NCI-H1105 (cell line): Measurements from ENCODE around the gene TUBA4B.
A peak's percentile ranks its signal among the peaks of the same experiment; 100 is the strongest.
"Not testable (repeated sequence)": the region's sequence is repeated elsewhere in the genome, so short reads cannot be mapped to it uniquely, and the experiment has no call there.

Experiments used
- DNase-seq: peaks from one replicate; lab custom pipeline; 2025; lab: John Stamatoyannopoulos, UW

The TUBA4B gene

DNA sequence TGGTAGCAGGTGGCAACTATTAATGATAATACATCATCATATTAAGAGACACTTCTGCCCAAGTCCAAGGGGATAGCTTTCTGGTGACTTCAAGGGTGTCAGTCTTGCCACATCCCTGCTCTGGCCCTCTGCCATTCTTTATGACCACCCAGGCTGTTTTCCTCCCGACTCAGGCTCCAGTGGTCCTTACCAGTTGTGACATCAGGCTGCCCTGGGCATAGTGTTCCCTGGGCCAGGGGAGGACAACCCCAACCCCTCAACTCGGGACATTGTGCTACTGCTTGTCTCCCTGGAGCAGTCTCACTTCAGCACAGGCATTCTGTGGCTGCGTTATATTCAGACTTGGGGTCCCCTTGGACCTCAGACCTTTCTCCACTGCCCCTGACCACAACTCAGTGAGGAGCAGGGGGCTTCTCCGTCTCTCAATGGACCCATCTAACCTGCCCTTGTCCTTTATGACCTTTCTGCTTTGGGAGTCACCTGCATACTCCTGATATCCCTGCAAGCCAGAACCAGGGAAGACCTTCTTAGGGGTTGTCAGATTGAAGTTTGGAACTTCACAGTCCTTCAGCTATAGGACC is 39.0 kb downstream of the TUBA4B start:
- no peak for DNase-seq

- DNase-seq = no peak
Measured at GRCh38 chr2:219292616-219293015, 39.6 kb downstream of the TUBA4B start.

DNA sequence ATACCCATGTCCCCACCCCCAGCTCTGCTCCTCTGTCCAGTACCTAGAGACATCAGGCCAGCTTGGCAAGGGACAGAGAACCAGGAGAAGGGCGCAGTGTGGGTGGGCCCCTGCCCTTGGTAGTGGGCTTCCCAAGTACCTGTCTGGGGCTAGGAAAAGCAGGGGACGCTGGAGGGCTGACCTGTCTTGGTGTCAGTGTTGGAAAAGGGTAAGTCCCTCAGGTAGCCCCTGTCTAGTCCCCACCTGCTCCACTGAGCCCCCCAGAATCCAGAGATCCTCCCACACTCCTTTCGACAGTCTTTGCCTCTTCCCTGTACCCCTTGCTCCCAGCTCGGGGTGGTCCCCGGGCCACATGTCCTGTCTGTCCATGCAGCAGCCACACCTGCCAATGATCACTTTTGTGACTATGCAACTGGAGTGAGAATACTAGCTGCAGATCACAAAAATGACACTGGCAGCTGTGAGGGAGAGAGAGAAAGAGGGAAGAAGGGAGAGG is 40.7 kb downstream of the TUBA4B start:
- no peak for DNase-seq

DNA sequence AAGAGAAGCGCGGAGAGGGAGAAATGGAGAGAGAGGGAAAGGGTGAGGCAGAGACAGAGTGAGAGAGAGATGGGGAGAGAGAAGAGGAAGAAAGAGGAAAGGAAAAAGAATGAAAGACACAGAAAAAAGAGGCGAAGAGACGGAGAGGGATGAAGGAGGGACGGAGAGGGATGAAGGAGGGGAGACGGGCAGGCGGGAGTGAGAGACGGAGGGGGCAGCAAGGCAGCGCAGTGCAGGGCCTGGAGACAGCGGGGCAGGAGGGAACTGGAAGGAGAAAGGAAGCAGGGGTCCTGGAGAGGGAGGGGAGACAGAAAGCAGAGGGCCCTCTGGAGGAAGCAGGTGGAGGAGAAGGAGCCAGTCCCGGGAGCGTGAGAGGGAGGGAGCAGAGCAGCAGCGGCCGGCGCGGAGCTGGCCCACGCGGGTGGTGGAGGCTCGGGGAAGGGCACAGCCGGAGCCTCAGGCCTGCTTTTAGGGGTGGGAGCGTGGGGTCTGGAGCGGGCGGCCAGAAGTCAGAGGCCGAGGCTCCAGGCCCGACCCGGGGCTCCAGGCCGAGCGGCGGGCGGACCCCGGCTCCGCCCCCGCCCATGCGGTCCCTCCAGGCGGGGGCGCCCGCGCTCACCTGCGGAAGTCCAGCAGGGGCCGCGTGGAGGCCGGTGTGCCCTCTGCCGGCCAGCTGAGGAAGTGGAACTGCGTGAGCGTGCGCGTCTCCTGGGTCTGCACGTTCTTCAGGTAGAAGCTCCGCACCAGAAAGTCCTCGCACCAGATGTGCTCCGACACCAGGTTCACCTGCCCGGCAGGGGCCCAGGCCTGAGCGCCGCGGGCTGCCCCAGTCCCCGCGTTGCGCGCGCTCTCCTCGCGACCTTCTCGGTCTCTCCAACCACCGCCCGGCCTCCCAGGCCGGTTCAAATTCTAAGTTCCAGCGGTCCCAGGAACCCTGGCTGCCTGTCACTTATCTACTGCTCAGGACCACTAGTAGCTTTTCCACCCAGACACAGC is 41.6 kb downstream of the TUBA4B start:
- no peak for DNase-seq

GRCh38 chr2:219296142-219296541 is 43.1 kb downstream of the TUBA4B start:
- no peak for DNase-seq

GRCh38 chr2:219296631-219297391 is 43.8 kb downstream of the TUBA4B start:
- no peak for DNase-seq

DNA sequence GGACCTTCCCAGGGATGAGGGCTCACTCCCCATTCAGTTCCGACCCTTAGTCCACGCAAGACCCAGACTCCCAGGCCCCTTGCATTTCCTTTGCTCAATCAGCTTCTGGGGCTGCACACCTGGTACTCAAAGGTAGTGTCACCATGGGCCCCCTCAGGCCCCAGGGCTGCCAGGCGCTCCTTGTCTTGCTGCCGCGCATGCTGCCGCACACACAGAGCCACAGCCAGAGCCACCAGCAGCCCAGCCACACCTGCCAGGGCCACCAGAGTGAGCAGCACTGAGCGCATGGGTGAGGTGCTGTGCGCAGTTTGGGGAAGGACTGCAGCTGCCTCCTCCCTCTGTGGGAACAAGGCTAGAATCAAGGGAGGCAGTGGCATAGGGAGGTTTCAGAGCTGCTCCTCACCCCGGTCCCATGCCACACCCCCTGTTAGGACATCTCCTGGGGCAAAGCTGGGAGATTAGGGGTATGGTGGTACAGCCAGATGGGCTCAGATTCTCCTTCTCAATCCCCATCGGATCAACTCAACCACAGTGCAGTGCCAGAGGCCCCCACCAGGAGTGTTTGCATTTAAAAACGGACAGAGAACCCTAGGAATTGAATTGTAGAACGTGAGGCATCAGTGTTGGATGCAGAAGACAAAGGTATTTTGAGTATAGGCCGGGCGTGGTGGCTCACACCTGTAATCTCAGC is 44.9 kb downstream of the TUBA4B start:
- no peak for DNase-seq

GRCh38 chr2:219298759-219299371 is 45.8 kb downstream of the TUBA4B start:
- DNase-seq = peak; percentile 36

DNA sequence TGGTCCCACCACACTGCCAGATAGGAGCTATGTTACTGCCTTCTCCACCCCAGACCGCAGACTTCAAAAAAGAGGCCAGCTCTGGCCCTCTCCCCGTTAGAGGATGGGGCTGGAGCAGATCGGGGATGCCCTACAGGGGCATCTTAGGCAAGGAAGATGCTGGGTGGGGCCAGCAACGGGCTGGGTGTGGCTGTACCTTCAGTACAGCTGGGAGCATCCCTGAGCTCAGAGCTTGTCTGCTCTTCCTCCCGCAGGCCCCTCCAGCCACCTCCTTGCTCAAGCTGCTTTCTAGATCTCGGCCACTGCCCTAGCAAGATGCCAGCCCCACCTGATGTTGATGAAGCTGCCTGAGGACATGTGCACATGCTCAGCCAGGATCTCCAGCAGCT is 46.3 kb downstream of the TUBA4B start:
- no peak for DNase-seq

DNA sequence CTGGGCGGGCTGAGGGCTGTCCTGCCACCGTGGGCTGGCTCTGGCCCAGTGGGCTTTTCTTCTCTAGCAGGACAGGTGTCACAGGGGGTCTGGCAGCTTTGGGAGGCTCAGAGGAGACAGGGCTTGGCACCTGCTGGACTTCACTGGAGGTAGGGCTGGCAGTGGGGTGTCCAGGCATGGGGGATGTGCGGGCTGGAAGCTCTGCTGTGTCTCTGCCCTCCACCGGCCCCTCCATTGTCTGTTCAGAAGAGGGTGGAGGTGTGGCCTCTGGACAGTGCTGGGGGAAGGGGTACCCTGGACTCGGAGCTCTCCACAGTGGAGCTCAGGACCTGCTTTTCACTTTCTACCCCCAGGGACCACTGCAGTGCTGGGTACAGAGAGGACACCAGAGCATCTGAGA is 47.0 kb downstream of the TUBA4B start:
- no peak for DNase-seq

DNA sequence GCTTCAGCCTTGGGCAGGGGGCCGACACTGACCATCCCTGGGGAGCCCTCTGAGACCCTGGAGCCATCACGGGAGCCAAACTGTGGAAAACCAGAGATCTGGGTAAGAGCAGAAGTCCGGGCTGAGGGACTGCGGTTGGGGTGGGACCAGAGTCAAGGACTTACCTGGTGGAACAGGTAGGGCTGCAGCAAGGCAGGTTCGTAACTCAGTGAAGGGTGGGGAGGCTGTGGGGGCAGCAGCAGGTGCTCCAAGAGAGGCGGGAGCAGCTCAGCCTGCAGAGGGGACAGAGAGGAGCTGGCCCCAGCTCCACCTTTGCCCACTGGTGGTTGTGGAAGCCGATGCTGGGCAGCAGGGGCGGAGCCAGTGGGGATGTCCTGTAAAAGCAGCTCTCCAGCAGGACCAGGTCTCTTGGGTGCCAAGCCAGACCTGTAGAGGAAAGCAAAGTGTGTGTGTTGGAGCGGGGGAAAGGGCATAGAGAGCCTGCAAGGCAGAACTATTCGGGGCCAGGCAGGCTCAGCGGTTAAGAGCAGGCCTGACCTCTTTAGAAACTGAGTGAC is 49.4 kb downstream of the TUBA4B start:
- DNase-seq = no peak

GRCh38 chr2:219304223-219304622 is 51.2 kb downstream of the TUBA4B start:
- no peak for DNase-seq

GRCh38 chr2:219306047-219306446 is 53.0 kb downstream of the TUBA4B start:
- DNase-seq = no peak

- peak; percentile 14 for DNase-seq
Measured at GRCh38 chr2:219308142-219309101, 55.4 kb downstream of the TUBA4B start.

GRCh38 chr2:219309278-219309677 is 56.2 kb downstream of the TUBA4B start, which contains the start of gene PTPRN:
TSS of gene PTPRN (minus strand) at chr2:219309401. CDS start at chr2:219309332, 69 bp downstream.
- peak; percentile 65 for DNase-seq

- not testable (repeated sequence) for DNase-seq
Measured at GRCh38 chr2:219312683-219313263, 59.7 kb downstream of the TUBA4B start.

DNA sequence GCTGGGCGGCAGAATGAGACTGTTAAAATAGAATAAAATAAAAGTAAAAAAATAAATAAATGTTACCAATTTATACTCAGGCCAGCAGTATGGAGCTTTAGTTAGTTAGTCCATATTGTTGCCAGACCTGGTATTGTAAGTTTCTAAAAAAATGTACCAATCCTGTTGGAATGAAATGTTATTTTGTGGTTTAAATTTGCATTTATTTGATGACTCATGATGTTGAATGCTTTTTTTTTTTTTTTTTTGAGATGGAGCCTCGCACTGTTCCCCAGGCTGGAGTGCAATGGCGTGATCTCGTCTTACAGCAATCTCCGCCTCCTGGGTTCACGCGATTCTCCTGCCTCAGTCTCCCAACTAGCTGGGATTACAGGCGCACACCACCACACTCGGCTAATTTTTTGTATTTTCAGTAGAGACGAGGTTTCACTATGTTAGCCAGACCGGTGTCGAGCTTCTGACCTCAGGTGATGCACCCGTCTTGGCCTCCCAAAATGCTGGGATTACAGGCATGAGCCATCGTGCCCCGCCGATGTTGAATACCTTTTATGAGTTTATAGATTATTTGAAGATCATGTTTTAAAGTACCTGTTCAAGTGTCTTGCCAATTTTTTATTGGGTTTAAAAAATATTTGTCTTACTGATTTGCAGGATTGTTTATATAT is 61.9 kb downstream of the TUBA4B start:
- no peak for DNase-seq
